Stomach (tissue), 9 donors: ENCODE data around the gene ARHGEF2. TPM values are rescaled to one million over a fixed set of nuclear protein-coding genes. Genes with fewer than 3 reads are reported as not detected.

Experiments used
- DNase-seq, 2 donors: peaks; one replicate each; pipeline versions ENCODE4 v3.0.0 to v3.0.0-alpha.2; 2013 to 2019
- H3K27ac ChIP-seq, 5 donors: fragments of 200-600 bp in 4 of 5; sonication (generic) in 4 of 5; one replicate each; pipeline ENCODE4 v1.5.1; 2013 to 2019; ENCODE audit warnings: mild to moderate bottlenecking in 1 of 5, moderate library complexity in 1 of 5
- H3K27me3 ChIP-seq, 3 donors: fragments of 200-600 bp; sonication (generic); one replicate each; pipeline ENCODE4 v1.5.1; 2017 to 2019; ENCODE audit warnings: mixed run types in 1 of 3
- H3K36me3 ChIP-seq, 4 donors: fragments of 200-600 bp; sonication (generic); 1 replicate in 3 of 4; 2 replicates in 1 of 4; pipeline ENCODE4 v1.5.1; 2016 to 2019
- H3K4me1 ChIP-seq, 4 donors: fragments of 200-600 bp; sonication (generic); one replicate each; pipeline ENCODE4 v1.5.1; 2016 to 2019
- H3K4me3 ChIP-seq, 4 donors: fragments of 200-600 bp; sonication (generic) in 3 of 4; one replicate each; pipeline ENCODE4 v1.5.1; 2016 to 2019; ENCODE audit warnings: mild to moderate bottlenecking in 1 of 4
- H3K9me3 ChIP-seq, 4 donors: fragments of 200-600 bp; sonication (generic); one replicate each; pipeline ENCODE4 v1.5.1; 2016 to 2019
- EP300 ChIP-seq: sonication (generic); formaldehyde crosslinking; IDR thresholded peaks from one replicate; pipeline ENCODE4 v1.6.1; 2017; ENCODE audit warnings: antibody characterized with exemption
- POLR2A ChIP-seq, 4 donors: fragments of 450-650 bp; IDR thresholded peaks; one replicate each; pipeline ENCODE4 v1.6.1; 2016; ENCODE audit warnings: antibody characterized with exemption in 4 of 4, control low read depth in 2 of 4, mild to moderate bottlenecking in 1 of 4, moderate library complexity in 1 of 4
- POLR2AphosphoS5 ChIP-seq, 3 donors: sonication (generic); formaldehyde crosslinking; IDR thresholded peaks; one replicate each; pipeline ENCODE4 v1.6.1; 2016; ENCODE audit warnings: antibody characterized with exemption in 3 of 3
- WGBS, 5 donors: extraction: QIAGEN DNeasy Blood & Tissue Kit in 3 of 5; methylation state at CpG; one replicate each; pipeline versions ENCODE4 v1.1.5 to v1.1.7; 2013 to 2018; 5-methylcytosine and 5-hydroxymethylcytosine counted together
- intact Hi-C: fragments of 100-400 bp; cut with DNase I; formaldehyde crosslinking; loops from one replicate; pipeline ENCODE4 v1.15.1; 2023; ENCODE audit warnings: low total_unique reads
- polyA plus RNA-seq, 3 donors: library from polyadenylated mRNA; stranded (reverse); fragments of 200-250 nt; gene quantifications; one replicate each; pipeline ENCODE4 v1.2.3, GENCODE V29; 2013
- total RNA-seq, 5 donors: library from RNA; depleted of rRNA; stranded (reverse); fragments of >200 nt; gene quantifications; one replicate each; pipeline versions ENCODE4 v1.1.0 to v1.2.3, GENCODE V29; 2014 to 2016
- TF ChIP-seq, protein P1 (sequence below), 7 experiments: fragments of 450-650 bp in 4 of 7; fragments of 200-600 bp in 3 of 7; sonication (generic) in 3 of 7; IDR thresholded peaks; one replicate each; pipeline ENCODE4 v1.5.1; 2016 to 2019; ENCODE audit warnings: antibody characterized with exemption in 7 of 7, control low read depth in 2 of 7, mild to moderate bottlenecking in 1 of 7
- donor health status: healthy with polysubstance abuse.
- donor health status: Bipolar disorder and iron deficiency.
- donor health status: healthy.

ARHGEF2 gene
- total and polyA plus RNA-seq, 8 donors, result 20.4 to 376 (median 66.5) TPM

DNA sequence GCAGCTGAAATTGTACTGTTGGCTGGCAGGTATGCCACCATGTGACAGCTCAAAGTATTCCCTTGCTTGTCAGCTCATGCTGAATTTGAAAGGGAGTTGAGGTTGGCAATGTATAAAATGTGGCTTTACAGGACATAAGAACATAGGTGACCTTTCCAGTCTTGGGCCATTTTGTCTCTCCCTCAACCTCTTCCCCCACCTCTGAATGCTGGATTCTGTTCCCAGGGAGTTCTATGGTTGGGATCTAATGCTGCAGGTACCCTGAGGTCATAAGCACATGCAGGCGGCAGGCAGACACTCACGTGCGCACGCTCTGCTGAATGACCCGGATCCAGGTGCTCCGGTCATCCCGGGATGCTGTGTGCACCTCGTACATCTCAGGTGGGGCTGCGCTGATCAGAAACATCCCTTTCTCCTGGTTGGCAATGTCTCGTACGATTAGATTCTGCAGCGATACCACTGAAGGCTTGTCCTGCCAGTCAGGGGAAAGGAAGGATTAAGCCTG lies 20.9 kb downstream of the ARHGEF2 start:
- H3K27ac ChIP-seq, result no peak overlapping the region
- H3K9me3 ChIP-seq, result no peaks in the 10 kb centered on the region
- WGBS, 5 donors, result 86 to 93% (median 92%) methylated on average over 12 of the region's 12 CpGs
- intact Hi-C loops, result no loop called here
- H3K4me1 ChIP-seq, result peaks cover 4 to 21% (median 12%) of the 10 kb centered on the region in 4 donors
- no peak overlapping the region for H3K4me3 ChIP-seq
- TF ChIP-seq EP300 (no peak), POLR2A (IDR thresholded peaks at IDR 0.05) (no peak), POLR2AphosphoS5 (IDR thresholded peaks at IDR 0.05) (no peak)
- TF ChIP-seq, protein P1, sequence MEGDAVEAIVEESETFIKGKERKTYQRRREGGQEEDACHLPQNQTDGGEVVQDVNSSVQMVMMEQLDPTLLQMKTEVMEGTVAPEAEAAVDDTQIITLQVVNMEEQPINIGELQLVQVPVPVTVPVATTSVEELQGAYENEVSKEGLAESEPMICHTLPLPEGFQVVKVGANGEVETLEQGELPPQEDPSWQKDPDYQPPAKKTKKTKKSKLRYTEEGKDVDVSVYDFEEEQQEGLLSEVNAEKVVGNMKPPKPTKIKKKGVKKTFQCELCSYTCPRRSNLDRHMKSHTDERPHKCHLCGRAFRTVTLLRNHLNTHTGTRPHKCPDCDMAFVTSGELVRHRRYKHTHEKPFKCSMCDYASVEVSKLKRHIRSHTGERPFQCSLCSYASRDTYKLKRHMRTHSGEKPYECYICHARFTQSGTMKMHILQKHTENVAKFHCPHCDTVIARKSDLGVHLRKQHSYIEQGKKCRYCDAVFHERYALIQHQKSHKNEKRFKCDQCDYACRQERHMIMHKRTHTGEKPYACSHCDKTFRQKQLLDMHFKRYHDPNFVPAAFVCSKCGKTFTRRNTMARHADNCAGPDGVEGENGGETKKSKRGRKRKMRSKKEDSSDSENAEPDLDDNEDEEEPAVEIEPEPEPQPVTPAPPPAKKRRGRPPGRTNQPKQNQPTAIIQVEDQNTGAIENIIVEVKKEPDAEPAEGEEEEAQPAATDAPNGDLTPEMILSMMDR (IDR thresholded peaks at IDR 0.05), result no peak
- no peak for DNase-seq
- peaks cover 85 to 100% (median 100%) of the 10 kb centered on the region in 4 donors for H3K36me3 ChIP-seq
- no peaks in the 10 kb centered on the region for H3K27me3 ChIP-seq

DNA sequence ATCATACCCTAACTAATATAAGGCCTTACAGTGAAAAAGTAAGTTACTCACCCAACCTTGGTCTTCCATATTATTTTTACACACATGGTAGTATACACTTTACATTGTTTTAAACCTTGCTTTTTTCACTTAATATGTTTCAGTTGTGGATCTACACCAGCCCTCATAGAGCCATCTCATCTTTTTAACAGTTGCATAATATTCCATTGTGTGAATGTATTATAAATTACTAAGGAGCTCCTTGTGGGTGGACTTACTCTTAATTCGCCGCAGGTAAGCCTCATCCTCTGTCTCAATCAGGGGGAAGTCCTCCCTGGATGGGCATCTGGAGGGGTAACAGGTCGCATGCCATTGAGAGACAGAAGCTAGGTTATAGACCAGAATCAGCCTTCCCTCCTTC lies 23.7 kb downstream of the ARHGEF2 start:
- Histone ChIP-seq H3K9me3 (no peaks in the 10 kb centered on the region), H3K4me3 (no peak overlapping the region), H3K27me3 (no peaks in the 10 kb centered on the region), H3K4me1 (no peaks in the 10 kb centered on the region), H3K36me3 (peaks cover 90 to 100% (median 100%) of the 10 kb centered on the region in 4 donors), H3K27ac (no peak overlapping the region)
- WGBS, 5 donors, result 97 to 100% (median 99%) methylated on average over 3 of the region's 3 CpGs
- no peak for DNase-seq
- intact Hi-C loops, result no loop called here
- TF ChIP-seq EP300, result no peak
- TF ChIP-seq POLR2AphosphoS5 (IDR thresholded peaks at IDR 0.05), result no peak
- TF ChIP-seq, protein P1 (IDR thresholded peaks at IDR 0.05), result no peak
- TF ChIP-seq POLR2A (IDR thresholded peaks at IDR 0.05), result no peak

DNA sequence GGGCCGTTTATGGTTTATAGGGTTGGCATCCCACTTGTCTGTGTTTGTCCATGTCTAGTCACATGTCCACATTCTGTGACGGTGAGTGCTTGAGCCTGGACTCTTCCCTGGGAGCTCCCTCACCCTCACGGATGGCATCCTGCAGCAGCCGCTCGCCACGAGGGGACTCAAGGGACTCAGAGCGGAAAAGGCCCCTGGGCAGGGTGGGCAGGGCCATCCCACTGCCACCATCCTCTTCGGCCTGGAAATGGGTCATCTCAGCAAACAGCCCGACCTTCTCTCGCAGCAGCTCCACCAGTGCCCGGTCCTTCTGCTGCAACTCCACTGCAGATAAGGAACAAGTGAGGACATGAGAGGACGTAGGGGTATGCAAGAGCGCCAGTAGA lies 25.8 kb downstream of the ARHGEF2 start:
- TF ChIP-seq, protein P1 (IDR thresholded peaks at IDR 0.05), result no peak
- no peak for TF ChIP-seq POLR2AphosphoS5 (IDR thresholded peaks at IDR 0.05)
- no peak for TF ChIP-seq POLR2A (IDR thresholded peaks at IDR 0.05)
- no peak for TF ChIP-seq EP300
- no peaks in the 10 kb centered on the region for H3K9me3 ChIP-seq
- no peaks in the 10 kb centered on the region for H3K27me3 ChIP-seq
- intact Hi-C loops, result no loop called here
- H3K4me1 ChIP-seq, result peaks cover 0 to under 1% (median 0%) of the 10 kb centered on the region in 4 donors
- 91 to 95% (median 92%) methylated on average over 11 to 13 of the region's 13 CpGs for WGBS, 5 donors
- peak overlapping the region in 1 of 5 donors; percentile 7 for H3K27ac ChIP-seq
- H3K36me3 ChIP-seq, result peaks cover 91 to 100% (median 100%) of the 10 kb centered on the region in 4 donors
- H3K4me3 ChIP-seq, result no peak overlapping the region
- DNase-seq, result no peak

DNA sequence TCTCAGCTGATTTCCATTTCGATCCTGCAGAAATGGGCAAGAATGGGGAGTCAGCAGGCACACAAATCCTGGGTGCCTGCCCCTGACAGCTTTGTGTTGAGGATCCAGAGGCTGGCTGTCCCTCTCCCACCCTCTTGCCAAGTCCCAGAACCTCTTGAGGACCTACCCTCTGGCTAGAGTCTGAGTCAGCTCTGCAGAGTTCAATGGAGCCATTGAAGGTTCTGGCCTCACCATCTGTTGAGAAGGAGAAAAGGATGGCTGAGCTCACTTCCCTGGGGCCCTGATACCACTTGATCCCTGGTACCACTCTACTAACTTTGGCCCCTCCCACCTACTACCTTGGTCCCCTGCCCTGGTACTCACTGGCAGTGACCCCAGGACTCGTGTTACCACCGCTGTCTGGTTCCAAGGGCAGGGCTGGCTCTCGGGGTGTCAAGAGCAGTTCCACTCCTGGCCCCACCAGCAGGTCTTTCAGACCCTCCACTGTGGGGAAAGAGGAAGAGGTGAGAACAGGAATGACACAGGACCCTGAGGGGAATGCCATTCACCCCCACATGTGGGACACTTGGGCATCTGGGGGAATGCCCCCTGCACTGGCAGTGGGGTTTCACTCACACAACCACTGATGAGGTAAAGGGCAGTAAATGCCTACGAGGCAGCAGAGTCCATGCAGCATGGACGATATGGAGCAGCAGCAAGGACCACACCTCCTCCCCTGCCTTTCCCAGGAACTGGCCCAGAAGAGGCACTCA lies 26.4 kb downstream of the ARHGEF2 start:
- peaks cover 90 to 100% (median 100%) of the 10 kb centered on the region in 4 donors for H3K36me3 ChIP-seq
- TF ChIP-seq POLR2AphosphoS5 (IDR thresholded peaks at IDR 0.05) (no peak), EP300 (no peak), POLR2A (IDR thresholded peaks at IDR 0.05) (no peak)
- TF ChIP-seq, protein P1 (IDR thresholded peaks at IDR 0.05), result no peak
- no peak for DNase-seq
- H3K4me3 ChIP-seq, result no peak overlapping the region
- H3K9me3 ChIP-seq, result no peaks in the 10 kb centered on the region
- H3K27ac ChIP-seq, result peak overlapping the region in 1 of 5 donors; percentile 7
- intact Hi-C loops, result no loop called here
- H3K27me3 ChIP-seq, result no peaks in the 10 kb centered on the region
- peaks cover 0 to 6% (median 2%) of the 10 kb centered on the region in 4 donors for H3K4me1 ChIP-seq
- WGBS, 5 donors, result 83 to 94% (median 87%) methylated on average over 6 of the region's 6 CpGs
